ENCODE results near the gene PNKD.

PNKD gene

GRCh38 chr2:218238887-218239286 is 31.4 kb upstream of the PNKD start:
- FAIRE-seq (no peak), DNase-seq (ENCODE audit: insufficient read length, low spot score) (no peak)
- TF ChIP-seq, protein P1, sequence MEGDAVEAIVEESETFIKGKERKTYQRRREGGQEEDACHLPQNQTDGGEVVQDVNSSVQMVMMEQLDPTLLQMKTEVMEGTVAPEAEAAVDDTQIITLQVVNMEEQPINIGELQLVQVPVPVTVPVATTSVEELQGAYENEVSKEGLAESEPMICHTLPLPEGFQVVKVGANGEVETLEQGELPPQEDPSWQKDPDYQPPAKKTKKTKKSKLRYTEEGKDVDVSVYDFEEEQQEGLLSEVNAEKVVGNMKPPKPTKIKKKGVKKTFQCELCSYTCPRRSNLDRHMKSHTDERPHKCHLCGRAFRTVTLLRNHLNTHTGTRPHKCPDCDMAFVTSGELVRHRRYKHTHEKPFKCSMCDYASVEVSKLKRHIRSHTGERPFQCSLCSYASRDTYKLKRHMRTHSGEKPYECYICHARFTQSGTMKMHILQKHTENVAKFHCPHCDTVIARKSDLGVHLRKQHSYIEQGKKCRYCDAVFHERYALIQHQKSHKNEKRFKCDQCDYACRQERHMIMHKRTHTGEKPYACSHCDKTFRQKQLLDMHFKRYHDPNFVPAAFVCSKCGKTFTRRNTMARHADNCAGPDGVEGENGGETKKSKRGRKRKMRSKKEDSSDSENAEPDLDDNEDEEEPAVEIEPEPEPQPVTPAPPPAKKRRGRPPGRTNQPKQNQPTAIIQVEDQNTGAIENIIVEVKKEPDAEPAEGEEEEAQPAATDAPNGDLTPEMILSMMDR (IDR thresholded peaks at IDR 0.05; ENCODE audit: insufficient read depth, missing control alignments), result no peak

DNA sequence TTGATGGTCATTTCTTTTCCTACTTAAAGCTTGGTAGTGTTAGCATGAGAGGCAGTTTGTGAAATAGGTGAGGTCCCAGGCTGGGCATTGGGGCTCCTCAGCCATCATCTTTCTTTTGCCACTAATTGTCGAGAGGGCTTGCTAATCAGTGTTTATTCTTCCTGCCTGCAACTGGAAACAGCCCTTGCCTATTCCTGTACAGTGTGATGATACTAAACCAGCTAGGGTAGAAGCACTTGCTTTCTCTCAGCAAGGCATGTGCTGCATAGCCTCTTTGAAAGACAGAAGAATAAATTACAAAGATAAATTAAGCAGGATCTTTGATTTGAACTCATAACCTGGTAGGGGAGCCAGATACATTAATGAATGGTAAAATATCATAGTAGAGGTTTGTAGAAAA is 26.1 kb upstream of the PNKD start:
- DNase-seq (ENCODE audit: insufficient read length, low spot score) (no peak), FAIRE-seq (no peak)
- TF ChIP-seq, protein P1 (IDR thresholded peaks at IDR 0.05; ENCODE audit: insufficient read depth, missing control alignments), result no peak

- FAIRE-seq, result no peak
These were observed 25.7 kb upstream of the PNKD start for GRCh38 chr2:218244665-218245064.

GRCh38 chr2:218245214-218245613 is 25.1 kb upstream of the PNKD start:
- FAIRE-seq (no peak), DNase-seq (ENCODE audit: insufficient read length, low spot score) (no peak)
- TF ChIP-seq, protein P1 (IDR thresholded peaks at IDR 0.05; ENCODE audit: insufficient read depth, missing control alignments), result no peak

More at GRCh38 chr2:218244665-218245064, 25.7 kb upstream of the PNKD start:
- DNase-seq (ENCODE audit: insufficient read length, low spot score), result no peak
- TF ChIP-seq, protein P1 (IDR thresholded peaks at IDR 0.05; ENCODE audit: insufficient read depth, missing control alignments), result no peak

DNA sequence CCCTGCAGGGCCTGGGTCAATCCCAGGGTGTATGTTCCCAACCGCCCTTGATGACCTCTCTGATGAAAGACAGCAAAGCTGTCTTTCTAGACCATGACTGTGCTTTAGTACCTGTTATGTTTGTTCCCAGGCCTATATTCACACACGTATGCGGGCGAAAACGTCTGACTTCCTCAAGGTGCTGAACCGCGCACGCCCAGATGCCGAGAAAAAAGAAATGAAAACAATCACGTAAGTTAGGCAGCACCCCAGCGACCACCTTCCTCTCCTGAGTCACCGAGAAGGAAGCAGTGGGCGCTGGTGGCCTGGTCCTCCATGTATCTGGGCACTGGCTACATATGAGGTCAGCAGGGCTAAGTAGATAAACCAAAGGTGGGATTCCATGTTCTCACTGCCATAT is 20.6 kb upstream of the PNKD start:
- no peak for FAIRE-seq
- TF ChIP-seq, protein P1 (IDR thresholded peaks at IDR 0.05; ENCODE audit: insufficient read depth, missing control alignments), result no peak
- no peak for DNase-seq (ENCODE audit: insufficient read length, low spot score)

- DNase-seq (ENCODE audit: insufficient read length, low spot score) (no peak), FAIRE-seq (no peak)
- TF ChIP-seq, protein P1 (IDR thresholded peaks at IDR 0.05; ENCODE audit: insufficient read depth, missing control alignments), result no peak
These were observed 17.6 kb upstream of the PNKD start for GRCh38 chr2:218252509-218253231.

DNA sequence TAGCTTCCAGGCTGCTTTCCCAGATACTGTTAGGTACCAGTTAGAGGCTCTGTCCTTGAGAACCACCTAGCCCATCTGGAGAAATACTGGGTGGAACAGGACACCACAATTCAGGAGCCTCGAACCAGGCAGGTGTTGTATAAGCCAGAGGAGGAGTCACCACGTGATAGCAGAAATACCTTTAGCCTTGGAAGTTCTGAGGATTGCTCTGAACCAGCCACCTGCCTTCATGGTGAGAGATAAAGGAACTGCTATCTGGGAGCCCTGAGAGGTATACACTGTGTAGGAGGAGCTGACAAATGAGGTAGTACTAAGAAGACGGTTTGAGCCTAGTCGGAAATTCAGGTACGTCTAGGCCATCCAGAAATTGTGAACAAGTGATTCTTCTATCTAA is 17.1 kb upstream of the PNKD start:
- TF ChIP-seq, protein P1 (IDR thresholded peaks at IDR 0.05; ENCODE audit: insufficient read depth, missing control alignments), result no peak
- no peak for DNase-seq (ENCODE audit: insufficient read length, low spot score)

More for the DNA sequence above, 17.1 kb upstream of the PNKD start:
- no peak for FAIRE-seq
